HG03060 (cell line): ENCODE results near the gene ATF7.
"Not testable (repeated sequence)": the region's sequence is repeated elsewhere in the genome, so short reads cannot be mapped to it uniquely, and the experiment has no call there.

Experiments
- ATAC-seq: cut with Tn5 transposase; IDR thresholded peaks from one replicate; pipeline ENCODE4 v1.9.1; 2021; ENCODE audit warnings: low read depth, moderate number of reproducible peaks; ENCODE audit not compliant: unreplicated experiment

ATF7 gene

DNA sequence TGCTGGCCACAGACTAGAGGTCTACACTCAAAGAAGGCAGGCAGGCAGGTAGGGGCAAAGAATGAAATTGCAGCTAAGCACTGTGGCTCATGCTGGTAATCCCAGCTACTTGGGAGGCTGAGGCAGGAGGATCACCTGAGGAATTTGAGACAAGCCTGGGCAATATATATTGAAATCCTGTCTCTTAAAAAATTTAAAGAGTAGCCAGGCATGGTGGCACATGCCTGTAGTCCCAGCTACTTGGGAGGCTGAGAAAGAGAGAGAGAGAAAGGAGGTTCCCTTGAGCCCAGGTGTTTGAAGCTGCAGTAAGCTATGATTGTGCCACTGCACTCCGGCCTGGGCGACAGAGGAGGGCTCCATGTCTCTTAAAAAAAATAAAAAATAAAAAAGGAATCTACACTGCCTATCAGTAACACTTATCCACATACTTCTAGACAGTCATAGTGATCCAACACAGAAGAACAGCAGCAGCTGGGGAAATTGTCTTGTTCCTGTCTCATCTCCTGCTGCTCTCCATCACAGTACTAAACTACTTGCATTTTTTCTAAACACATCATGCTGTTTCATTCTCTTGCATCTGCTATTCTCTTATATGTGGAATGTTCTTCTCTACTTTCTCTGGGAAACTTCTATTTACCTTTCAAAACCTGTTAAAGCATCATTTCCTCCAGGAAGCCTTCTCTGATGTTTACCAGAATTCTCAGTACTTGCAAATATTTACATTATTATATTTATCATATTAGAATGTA is 57.2 kb downstream of the ATF7 start:
- no peak for ATAC-seq

DNA sequence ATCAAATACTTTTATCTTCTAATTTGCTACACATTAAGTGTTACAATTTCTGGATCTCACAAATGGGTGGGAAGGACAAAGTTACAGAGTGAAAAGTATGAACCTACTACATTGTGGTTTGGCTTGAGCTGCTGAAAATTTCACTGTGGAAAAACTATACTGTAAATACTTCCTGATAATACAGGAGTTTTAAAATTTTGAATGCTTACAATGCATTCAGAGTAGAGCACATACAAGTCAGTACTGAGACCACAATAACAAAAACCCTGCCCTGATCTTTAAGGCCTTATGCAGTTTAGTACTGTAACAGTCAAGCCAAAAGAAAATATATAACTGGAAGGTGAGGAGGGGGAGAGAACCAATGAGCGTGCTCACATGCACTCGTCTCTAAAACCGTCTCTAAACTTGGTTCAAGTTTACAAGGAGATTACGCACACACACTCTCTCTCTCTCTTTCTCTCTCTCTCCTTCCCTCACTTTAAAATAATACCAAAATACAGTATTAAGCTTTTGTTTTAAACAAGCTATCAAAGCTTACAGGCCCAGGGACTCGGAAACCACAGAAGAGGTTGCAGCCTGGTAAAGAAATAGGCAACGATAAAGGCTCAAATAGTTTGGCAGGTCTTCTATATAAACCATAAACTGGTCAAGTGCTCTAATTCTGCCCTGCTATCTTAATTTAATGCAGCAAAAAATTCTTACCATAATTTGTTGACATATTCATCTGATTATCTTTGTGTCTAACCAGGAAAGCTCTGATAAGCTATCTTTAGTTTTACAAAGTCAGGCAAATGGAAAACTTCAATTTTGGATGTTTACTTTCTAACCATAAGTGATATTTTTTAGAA is 58.0 kb downstream of the ATF7 start:
- no peak for ATAC-seq

DNA sequence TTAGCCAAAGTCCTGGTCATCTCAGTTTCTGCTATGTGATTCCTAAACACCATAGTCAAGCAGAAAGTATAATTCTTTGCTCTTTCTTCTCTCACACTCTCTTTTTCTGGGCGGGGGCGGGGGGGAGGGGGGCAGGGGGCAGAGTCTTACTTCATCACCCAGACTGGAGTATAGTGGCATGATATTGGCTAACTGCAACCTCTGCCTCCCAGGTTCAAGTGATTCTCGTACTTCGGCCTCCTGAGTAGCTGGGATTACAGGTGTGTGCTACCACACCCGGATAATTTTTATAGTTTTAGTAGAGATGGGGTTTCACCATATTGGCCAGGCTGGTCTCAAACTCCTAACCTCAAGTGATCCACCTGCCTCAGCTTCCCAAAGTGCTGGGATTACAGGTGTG is 60.8 kb downstream of the ATF7 start:
- not testable (repeated sequence) for ATAC-seq

DNA sequence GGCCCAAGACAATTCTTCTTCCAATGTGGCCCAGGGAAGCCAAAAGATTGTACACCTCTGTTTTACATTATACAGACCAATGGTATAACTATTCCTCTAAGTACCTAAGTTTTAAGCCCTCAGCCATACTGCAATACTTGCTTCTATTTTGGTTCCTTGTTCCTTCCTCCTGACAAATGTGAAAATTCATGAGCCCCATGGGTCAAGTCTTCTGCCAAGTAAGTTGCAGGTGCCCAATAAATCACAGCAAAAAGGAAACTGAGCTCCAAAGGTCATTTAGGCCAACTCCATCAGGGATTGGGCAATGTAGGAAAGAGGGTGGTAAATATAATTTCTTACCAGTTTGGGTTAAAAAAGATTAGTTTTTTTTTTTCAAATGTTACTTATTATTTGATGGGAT is 61.2 kb downstream of the ATF7 start:
- ATAC-seq, result no peak

DNA sequence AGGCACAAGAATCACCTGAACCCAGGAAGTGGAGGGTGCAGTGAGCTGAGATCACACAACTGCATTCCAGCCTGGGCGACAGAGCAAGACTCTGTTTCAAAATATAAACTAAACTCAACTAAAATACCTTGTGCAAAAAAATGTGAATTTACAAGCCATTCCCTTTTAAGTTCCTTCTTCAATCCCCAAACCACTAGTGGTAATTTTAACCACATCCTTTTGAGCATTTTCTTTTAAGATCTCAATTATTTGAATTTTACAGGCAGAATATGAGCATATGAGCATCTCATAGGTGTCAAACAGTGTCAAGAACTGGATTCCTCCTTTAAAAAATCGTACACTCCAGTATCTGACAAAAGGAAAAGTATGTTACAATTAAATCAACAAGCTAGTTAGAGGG is 61.9 kb downstream of the ATF7 start:
- no peak for ATAC-seq

DNA sequence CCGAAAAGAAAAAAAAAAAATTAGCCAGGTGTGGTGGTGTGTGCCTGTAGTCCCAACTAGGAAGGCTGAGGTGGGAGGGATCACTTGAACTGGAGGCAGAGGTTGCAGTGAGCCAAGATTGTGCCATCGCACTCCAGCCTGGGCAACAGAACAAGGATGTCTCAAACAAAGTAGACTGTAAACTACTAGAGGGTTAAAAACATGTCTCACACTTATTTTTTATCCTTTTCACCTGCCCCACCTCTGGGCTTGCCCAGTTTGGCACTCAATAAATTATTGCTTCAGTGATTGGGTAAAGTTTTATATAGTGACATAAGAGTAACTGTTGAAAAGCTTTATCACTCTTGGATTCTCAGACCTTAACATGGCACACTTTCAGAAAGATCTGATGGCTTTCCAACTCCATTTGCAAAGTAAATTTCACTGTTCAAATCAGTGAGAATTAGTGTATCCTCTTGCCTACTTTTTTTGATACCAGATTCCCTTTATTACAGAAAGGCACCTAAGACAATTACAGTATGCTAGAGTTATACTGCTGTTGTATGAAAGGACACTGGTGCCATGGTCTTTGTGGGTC is 62.6 kb downstream of the ATF7 start:
- ATAC-seq, result no peak

DNA sequence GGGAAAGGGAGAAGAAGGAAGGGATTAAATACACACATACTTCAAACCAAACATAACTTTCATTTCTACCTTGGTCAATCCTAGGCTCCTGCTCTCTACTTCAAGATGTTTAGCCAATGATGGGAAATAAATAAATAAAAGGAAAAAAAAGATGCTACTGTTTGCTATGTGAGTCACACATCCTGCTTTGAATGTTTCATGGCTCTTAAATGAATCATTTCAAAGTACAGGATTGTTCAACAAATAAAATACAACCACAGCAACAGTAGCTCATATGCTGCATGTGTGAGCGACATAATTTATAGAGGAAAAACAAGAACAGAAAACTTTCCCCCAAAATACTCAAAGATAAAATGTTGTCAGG is 64.6 kb downstream of the ATF7 start:
- no peak for ATAC-seq

DNA sequence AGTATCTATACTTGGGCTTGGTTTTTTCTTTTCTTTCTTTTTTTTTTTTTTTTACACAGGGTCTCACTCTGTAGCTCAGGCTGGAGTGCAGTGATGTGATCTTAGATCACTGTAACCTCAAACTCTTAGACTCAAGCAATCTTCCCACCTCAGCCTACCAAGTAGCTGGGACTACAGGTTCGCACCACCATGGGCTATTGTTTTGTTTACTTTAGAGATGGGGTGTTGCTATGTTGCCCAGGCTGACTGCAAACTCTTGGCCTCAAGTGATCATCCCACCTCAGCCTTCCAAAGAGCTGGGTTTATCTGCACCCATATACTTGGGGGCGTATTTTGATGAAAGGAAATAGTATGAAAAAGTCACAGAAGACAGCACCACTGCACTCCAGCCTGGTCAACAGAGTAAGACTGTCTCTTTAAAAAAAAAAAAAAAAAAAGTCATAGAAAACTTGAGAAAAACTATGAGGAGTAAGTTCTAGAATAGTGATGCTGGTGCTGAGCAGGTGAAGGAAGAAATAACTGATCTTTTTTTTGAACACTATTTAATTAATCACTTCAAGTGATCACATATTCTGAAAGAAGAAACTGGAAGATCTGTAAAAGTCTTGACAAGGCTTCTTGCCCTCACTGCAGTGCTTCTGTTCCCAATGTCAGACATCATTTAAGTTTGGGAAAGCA is 65.1 kb downstream of the ATF7 start:
- no peak for ATAC-seq

DNA sequence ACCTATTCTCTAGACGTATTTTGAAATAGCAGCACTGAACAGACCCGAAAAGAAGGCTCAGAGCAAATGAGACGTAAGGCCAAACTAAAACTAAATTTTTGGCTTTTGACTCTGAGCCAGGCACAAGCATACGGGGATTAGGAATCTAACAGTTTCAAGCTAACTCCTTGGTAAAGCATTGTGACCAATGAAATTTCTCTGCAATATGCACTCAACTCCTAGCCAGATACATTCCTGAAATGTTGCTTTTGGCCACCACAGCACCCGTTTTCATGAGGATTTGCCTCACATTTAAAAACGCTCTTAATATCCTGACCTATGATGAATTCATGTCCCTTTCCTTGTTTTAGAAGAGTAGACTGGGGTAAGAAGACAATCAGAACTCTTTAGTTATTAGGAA is 65.8 kb downstream of the ATF7 start:
- no peak for ATAC-seq

DNA sequence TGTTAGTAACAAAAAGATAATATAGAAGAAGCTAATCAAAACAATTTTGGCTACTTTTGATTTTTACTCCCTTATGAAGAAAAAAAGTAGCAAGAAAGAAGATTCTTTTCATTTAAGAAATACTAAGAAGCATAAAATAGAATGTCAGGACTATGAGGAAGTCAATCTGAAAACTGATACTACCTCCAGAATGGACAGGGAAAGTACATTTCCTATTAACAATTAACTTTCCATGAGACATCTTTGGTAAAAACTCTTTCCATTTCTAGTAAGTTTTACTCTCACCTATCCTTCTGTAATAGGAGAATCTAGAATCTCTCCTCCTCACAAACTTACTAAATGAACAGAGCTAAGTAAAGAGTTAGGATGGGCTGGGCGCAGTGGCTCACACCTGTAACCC is 67.6 kb downstream of the ATF7 start:
- no peak for ATAC-seq

DNA sequence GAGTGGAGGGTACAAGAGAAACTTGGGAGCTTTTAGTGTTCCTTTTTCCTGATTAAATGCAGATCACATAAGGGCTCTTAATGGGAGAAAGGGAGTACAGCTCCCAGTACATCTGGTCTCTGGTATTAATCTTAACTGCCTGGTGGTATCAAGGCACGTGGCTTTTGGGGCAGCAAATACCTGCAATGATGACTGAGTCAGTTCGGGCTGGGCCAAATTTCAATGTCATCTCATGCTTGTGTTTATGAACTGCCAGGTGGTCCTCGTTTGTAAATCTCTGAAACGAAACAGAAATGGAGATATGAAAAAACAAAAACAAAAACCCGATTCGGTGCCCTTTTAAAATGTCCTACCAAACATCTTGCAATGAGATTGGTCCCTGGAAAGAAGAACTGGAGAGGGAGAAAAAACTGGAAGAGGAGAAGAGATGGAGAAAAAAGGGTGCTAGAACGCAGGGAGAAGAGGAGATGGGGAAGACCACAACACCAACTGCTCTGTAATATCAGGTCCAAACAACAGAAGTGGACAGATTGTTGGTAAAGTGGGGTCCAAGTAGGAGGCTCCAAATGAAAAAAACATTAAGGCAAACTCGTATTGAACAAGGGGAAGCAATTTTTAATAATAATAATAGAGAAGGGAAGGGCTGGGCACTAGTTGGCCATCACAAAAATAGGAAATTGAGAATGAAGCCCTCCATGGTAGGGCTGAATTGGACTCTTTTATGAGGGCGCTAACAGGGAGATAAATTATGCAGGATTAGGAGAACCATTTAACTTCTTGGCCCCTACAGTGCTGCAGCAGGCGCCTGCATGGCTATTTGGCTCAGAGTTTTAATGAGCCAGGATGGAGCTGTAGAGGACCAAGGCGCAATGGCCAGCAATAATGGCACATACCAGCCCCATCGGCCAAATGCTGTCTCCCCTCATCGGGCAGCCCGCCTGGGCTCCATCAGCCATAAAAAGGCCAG is 73.5 kb downstream of the ATF7 start:
- no peak for ATAC-seq

DNA sequence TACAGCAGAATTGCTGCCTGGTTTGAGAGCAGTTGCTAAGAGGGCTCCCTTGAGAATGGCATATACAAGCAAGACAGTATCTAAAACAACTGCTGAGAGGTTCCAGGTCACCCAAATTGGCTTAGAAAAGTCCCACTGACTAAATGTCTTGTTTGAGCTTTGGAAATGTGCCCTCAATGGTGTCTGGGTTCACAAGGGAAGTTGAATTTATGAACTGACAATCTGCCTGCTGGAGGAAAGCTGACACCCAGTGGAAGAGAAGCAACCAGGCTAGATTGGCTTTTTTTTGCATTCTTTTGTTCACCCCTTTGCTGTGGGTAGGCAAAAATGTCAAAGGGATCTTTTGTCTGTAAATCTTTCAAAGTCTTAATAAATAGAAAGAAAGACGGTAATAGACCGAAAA is 74.3 kb downstream of the ATF7 start:
- no peak for ATAC-seq

DNA sequence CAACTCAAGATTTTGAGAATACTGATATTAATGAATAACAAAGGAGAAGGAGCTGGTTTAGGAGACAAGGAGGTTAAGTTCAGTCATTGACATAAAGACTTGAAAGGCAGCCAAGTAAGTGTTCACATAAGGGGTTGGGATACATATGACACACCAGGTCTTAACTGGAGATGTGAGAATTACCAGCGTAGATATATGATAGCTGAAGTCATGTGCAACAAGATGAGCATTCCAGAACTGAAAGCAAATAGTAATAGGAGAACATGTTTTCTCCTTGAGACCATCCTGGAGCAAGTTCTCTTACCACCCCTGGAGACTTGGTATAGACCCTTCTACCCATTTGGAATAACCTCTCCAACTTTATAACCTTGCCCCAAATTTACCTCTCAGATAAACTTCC is 75.6 kb downstream of the ATF7 start:
- ATAC-seq, result no peak

DNA sequence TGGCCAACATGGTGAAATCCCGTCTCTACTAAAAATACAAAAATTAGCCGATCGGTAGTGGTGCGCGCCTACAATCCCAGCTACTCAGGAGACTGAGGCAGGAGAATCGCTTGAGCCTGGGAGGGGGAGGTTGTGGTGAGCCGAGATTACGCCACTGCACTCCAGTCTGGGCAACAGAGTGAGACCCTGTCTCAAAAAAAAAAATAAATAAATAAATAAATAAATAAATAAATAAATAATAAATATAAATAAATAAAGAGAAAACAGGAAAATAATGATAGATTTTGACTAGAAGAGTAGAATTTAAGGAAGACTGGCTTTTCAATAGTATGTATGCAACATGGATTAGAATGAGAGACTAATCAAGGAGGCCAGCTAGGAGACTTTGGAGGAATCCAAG is 76.1 kb downstream of the ATF7 start:
- ATAC-seq, result not testable (repeated sequence)

DNA sequence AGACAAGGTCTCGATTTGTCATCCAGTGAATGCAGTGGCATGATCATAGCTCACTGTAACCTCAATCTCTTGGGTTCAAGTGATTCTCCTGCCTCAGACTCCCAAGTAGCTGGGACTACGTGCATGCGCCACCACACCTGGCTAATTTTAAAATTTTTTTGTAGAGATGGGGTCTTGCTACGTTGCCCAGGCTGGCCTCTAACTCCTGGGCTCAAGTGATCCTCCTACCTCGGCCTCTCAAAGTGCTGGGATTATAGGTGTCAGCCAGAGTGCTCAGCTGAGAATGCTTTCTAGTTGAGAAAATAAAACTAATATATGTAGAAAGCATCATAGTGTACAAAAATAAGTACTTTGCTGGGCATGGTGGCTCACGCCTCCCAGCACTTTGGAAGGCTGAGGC is 77.8 kb downstream of the ATF7 start:
- not testable (repeated sequence) for ATAC-seq

DNA sequence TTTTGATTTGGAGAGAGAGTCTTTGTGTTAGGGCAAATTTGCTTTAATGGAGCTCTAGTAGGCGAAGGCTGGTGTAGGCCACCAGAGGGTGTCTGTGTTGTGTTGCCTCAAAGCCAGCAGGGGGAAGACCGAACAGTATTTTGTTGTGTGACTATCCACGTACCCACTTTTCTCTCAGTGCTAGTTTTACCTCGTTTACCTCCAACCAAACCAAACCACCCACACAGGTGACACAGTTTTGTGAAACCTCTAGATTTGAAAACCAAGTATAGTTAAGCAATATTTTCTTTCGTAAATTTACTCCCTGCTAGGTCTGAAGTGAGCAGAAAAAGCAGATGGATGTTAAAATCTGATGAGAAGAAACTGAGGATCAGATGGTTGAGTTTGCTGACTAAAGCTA is 82.6 kb downstream of the ATF7 start:
- no peak for ATAC-seq

DNA sequence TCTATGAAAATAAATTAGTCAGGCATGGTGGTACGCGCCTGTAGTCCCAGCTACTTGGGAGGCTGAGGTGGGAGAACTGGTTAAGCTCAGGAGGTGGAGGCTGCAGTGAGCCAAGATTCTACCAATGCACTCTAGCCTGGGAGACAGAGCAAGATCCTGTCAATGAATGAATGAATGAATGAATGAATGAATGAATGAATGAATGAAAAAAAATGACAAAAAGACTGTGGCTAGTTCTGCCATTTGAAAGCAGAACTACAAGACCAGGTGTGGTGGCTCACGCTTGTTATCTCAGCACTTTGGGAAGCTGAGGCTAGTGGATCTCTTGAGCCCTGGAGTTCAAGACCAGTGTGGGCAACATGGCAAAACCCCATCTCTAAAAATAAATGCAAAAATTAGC is 86.7 kb downstream of the ATF7 start:
- no peak for ATAC-seq

DNA sequence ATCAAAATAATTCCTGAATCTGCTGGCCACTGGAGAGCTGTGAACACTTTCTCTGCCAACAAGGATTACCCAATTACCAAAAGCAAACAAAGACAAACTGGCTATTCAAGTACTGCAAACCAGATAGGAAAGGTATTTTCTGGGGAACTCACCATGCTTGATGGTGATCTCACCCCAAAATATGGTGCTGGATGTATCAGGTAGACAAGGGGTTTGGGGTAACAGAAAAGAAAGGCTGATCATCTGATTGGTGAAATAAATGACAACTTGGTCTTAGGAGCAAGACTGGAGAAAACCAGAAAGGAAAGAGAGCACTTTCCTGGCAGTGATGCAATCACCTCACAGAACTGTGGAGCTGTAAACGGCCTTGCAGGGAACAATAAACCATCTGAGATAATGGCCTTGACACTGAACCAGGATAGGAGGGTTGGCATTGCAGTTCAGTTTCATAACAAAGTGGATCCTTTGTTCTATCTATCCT is 87.9 kb downstream of the ATF7 start:
- ATAC-seq, result no peak

DNA sequence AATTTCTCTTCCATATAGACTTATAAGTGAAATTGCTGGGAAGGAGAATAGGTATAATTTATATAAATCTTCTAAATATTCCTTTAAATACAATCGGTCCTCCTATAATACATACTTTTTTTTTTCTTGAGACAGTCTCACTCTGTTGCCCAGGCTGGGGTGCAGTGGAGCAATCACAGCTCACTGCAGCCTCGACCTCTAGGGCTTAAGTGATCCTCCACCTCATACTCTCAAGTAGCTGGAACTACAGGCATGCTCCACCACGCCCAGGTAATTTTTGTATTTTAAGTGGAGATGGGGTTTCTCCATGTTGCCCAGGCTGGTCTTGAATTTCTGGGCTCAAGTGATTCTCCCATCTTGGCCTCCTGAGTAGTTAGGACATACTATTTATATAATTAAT is 89.2 kb downstream of the ATF7 start:
- ATAC-seq, result no peak

DNA sequence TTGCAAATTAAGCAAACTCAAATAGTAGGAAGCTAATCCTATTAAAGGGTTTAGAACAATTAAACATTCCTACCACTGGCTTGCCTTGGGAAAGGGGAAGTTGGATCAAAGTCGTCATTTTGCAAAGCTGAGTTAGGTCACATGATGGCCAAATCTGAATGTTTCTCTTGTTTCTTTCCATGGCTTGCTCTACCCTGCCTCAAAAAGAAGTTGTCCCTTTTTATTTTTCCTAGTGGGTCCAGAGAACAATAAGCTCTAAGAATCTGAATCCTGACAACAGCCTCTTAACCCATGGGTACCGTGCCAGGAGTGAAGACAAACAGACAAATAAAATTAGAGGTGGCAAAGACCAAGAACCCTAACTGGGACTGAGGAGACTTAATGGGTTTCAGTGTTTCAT is 92.7 kb downstream of the ATF7 start:
- no peak for ATAC-seq
